HG03521 (cell line): ENCODE results near the gene ARFIP1.

ENCODE experiments used
- ATAC-seq: cut with Tn5 transposase; IDR thresholded peaks from one replicate; pipeline ENCODE4 v1.9.1; 2021; ENCODE audit warnings: mild to moderate bottlenecking, moderate library complexity; ENCODE audit not compliant: unreplicated experiment

ARFIP1 gene

DNA sequence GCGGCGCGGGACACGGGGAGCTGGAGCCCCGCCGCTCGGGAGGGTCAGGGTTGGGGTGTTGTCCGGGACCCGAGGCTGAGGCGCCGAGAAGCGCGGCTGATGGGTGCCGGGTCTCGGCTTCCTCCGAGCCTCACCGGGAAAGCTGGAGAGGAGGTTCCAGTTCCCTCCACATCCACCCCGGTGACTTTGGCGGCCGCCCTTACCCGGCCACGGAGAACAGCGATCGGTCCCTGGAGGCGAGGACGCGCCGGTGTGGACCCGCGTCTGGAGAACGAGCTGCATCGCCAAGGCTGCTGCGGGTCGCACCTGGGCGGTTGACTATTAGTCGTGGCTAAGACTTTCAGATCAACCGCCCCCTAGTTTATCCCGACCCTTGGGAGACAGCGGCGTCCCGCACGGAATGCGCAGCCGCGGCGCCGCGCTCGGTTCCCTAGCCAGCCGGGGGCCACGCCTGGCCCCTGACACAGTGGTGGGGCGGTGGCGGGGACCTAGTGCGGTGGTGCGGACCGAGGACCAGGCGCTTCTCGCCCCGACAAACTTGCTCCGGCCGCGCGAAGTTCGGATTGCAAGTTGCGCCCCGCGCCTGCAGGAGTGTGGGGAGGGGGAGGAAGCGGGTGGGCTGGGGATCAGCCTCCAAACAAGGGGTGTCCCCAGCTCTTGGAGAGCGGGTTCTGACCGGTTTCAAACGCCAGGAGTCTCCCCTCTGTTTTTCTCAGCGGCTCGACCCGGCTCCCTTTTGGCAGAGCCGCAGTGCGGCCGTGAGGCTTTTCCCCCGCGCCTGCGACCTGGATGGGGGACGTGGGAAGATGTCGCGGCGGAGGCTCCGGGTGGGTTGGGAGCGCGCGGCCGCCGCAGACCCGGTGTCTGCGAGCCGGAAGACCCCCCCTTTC is 156.9 kb downstream of the ARFIP1 start:
- no peak for ATAC-seq

DNA sequence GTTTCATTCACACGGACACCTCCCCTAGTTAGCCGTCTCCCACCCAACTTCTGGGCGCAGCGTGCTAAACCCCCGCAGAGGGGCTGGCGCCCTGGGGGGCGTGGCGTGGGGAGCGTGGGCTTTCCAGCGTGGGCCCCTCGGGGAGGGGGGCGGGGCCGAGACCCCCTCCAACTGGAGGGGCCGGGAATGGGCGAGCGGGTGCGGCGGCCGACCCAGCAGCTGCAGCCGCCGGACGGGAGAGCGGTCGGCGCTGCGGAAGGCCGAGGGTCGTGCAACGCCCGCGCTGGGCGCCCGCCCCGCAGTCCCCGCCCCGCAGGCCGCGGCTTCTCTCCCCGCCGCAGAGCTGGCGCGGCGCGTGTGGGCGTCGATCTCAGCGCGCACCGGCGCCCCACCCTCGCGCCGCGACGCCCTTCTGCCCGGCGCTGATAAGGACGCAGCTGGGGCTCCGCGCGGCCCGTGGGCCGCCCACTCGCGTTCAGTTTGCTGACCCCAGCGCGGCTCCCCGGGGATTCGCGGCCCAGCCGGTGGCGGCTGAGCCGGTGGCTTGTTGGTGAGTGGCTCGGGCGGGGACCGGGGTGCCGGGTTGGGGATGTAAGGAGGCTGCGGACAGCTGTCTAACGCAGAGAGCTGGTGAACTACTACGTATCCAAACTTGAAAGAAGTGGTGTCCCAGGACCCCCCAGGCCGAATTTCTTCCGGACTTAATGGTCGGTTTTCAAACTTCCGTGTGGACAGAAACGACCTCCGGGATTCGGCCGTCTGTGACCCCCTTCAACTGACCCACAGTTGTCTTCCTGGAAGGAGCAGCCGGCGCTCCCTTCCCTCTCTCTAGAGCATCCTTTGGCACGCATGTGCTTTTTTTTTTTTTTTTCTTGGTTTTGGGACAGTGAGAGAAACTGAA is 157.8 kb downstream of the ARFIP1 start:
- ATAC-seq, result peak; percentile 34

DNA sequence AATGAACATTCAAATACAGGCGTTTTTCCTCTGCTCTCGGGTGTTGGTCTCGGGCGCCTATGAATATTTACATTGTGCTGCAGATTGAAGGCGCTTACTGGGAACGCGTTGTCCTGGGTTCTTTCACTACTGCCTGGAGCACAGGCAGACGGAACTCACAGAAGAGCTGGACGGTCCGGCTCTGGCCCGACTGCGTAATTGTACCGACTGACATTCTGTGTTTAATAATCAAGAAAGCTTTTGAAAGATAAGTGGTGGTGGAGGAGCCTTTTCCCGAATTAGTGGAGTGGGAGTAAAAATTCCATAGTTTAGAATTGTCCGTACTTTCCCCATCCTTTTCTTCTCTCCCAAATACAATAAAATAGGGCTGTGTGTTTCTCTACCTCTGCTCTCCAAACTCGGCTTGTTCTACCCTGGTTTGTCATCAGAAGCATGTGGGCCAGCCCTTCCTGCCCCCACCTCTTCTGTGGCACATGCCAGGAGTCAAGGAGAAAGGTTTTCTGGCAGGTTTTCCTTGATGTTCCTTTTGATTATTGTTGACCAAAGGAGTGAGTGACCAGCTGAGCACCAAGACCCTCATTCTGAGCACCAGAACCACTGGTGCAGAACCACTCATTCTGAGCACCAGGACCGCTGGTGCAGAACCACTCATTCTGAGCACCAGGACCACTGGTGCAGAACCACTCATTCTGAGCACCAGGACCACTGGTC is 158.6 kb downstream of the ARFIP1 start:
- ATAC-seq, result no peak

DNA sequence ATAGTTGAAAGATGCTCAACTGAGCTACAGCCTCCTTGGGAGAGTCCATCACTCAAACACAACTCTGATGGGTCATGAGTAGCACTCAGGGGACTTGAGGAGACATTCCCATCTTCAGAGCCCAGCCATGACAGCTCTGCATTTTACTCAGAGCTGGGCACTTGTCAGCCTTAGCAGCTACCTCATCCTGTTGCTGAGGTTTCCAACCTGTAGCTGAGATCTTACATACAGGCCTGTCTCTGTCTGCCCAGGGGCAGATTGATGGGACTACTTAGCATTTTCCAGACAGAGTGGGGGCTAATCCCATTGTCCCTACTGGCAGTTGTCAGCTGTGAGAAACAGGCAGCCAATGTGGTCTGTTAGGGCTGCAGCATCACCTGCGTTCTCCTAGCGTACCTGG is 159.9 kb downstream of the ARFIP1 start:
- ATAC-seq, result no peak

DNA sequence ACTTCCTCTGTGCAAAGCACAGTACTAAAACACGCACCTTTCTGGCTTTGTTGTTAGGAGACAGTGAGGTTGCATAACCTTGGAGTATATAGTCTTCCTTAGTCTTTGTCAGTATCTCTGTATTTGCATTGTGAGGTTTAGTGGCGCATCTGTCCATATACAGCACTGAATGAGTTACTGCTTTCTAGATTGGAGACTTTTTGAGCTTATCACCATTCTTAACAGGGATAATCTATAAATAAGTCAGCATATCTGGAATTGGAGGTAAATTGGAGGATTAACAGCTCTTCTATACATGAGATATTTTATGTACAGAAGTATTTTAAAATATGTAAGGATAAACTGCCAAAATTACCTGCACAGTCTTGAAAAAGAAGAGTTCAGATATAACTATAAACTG is 160.7 kb downstream of the ARFIP1 start:
- ATAC-seq, result no peak

DNA sequence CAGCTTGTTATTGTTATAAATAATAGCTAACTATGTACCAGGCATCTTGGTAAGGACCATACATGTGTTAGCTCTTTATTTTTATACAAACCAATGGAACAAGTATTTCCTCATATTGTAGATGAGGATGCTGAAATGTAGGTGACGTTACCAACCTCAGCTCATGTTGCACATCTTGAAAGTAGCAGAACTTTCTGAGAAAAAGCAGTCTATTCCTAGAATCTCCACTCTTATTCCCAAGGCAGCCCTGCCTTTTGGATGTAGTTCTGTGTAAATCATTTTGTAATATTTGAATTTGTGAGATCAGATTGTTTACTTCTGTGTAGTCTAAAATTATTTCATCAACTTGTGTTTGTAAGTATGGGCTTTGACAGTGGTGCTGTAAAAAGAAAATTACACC is 161.7 kb downstream of the ARFIP1 start:
- ATAC-seq, result no peak

DNA sequence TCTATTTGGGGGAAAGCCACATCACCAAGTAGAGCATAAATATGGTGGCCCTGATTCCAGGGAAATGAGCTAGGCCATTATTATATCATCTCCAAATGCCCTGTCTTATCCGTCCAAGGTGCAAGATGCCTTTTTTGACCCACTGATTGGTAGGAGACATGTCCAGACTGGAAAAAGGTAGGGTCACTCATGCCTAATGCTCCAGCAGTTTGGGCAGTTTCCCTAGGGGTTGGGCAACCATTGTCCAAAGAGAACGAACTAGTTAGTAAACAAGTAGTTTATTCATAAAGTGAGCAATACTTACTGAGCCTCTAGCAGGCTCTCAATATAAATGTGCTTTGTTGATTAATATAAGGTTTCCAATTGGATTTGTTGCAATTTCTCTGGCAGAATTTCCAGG is 162.6 kb downstream of the ARFIP1 start:
- no peak for ATAC-seq

DNA sequence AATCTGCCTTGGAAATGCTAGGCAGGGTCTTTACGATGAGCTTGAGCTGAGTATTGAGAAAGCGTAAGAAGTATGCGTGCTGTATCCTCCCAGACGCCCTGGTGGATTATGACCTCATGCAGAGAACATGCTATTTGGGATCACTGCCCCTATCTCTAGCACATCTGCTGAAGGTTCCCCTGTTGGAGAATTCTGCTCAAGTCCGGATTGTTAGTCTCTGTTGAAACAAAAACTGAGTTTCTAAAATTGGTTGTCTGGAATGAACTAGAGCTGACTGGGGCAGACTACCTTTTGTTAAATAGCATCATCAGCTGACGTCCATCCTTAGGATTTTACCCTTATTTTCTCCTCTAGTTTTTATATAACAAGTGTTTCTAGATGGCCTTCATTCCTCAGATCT is 163.9 kb downstream of the ARFIP1 start:
- ATAC-seq, result no peak

DNA sequence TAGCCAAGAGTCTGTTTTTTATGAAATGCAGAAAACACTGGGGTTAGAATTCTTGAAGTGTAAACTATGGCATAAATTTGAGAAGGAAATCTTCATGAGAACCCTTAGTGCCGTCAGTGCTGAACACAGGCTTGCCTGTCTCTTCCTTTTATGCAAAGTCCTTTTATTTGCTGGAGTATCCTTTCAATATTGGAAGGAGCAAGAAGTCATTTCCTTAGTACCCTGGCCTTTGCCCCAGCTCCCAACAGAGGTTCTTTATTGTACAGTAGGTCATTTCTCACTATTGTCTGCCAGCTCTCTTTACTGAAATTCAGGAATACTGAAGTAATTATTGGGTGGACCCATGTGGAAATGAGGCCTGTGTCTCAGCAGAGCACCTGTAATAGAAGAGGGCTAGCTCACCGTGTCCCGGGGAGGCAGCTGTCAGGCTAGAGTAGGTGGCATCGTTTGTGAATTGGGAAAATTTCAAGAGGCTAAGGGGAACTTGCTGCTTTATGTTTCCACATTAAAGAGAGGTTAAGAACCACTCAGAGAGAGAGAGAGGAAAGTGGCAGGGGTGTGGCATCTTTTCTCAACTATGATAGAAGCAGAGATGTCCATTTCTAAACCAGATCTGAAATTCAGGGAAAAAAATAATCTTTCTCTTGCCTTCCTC is 165.0 kb downstream of the ARFIP1 start:
- ATAC-seq, result no peak

DNA sequence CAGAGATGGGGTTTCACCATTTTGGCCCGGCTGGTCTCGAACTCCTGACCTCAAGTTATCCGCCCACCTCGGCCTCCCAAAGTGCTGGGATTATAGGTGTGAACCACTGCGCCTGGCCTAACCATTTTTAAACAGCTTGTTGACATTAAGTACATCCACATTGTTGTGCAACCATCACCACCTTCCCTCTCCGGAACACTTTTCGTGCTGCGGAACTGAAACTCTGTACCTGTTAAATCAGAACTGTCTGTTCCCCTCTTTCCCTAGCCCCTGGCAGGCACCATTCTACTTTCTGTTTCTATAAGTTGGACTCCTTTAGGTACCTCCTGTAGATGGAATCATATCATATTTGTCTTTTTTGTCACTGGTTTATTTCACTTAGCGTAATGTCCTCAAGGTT is 165.9 kb downstream of the ARFIP1 start:
- ATAC-seq, result no peak

DNA sequence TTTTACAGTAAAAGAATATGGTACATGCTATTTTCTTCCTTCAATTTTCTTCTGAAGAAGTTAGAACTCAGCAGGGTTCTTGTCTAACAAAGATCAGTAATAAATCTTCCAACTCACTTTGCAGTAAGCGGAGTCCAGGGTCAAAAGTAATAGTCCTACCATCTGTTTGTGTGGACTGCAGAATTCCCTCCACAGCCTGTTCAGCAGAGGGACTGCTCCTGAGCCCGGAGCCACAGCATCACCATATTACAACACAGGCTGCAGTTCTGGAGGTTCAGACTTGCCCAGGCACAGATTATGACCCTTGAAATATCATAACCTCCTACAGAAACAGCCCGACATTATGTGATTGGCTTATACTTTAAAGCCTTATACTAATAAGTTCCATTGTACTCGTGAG is 166.7 kb downstream of the ARFIP1 start:
- ATAC-seq, result no peak

DNA sequence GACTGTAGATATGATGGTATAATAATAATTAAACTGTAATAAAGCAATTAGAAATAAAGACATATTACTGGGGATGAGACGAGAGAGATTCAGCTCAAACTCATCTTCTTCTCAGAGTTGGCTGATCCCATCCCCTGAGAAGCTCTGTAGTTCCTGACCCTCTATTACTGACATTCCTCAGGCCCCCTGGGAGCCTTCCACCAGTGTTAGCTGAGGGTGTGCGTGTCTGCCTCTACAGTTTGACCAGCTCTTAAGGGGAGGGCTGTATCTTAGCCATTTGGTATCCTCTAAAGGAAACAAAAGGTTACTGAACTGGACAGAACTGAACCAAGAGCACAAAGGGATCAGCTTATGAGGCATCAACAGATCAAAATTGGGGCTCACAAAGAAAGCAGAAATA is 167.6 kb downstream of the ARFIP1 start:
- no peak for ATAC-seq

DNA sequence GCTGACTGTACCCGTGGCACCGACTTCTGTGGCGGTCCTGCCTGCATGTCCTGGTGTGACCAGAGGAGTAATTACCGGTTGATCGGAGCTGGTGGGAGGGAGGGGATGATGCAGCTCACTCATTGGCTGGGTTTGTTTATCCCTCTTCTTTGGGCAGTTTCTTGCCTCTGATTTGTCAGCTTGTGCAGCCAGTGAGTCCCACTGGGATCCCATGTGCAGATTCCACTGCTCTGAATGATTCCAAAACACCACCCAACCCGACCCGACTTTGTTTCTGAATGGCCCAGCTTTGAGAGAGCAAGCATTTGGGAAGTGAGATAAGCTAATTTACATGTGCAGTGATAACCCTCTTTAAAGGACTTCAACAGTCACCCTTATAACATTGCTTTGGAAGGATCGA is 170.2 kb downstream of the ARFIP1 start:
- no peak for ATAC-seq

DNA sequence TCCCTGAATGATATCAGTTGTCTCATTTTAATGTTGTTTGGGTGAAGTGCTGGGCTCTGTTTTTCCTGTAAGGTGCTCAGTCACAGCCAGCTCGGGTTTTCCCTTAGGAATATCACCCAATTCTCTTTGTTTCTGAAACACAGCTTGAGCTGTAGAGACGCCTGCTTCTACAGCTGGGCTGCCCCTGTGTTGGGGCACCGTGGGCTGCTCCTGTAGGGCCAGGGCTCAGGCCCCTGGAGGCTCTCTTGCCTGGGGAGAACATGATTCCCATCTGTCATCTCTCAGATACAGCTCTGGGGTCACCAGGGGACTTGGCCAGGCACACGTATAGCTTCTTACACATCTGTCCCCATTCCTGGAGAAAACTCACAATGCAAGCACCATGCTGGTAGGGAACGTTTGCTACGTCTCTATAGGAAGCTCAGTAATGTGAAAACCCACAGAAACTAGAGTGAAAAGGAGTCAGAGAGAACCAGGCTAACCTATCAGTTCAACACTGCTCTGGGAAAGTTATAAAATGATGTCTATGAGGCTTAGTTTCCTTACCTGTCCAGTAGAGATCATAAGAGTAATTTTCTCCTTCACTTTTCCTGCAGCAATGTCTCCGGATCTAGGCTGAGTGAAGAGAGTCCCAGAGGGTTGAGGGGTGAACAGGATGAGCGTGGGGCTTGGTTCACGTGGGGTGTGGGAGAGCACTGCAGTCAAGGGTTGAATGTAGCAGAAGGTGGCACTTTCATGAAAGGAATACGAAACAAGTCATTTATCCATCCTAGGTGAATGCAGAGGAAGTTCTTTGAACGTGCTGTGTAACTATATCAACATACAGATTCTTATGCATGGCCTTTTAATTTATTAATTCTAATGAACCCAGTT is 170.9 kb downstream of the ARFIP1 start:
- no peak for ATAC-seq

DNA sequence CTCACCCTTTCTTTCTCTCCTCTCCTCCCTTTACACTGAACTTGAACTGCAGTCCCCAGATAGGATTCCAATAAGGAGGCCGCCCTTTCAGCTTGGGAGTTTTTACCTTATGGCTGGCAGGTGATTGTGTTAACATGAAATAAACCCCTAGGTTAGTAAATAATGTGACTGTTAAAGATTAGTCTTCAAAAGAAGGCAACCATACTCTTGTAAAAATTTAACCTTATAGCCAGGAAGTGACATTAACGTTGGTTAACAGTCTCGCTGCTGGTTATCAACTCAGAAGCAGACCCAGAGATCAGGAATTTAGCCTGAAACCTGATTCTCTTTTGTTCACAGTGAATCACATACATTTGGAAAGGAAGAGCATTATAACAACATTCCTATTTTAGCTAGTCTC is 171.6 kb downstream of the ARFIP1 start:
- ATAC-seq, result no peak

DNA sequence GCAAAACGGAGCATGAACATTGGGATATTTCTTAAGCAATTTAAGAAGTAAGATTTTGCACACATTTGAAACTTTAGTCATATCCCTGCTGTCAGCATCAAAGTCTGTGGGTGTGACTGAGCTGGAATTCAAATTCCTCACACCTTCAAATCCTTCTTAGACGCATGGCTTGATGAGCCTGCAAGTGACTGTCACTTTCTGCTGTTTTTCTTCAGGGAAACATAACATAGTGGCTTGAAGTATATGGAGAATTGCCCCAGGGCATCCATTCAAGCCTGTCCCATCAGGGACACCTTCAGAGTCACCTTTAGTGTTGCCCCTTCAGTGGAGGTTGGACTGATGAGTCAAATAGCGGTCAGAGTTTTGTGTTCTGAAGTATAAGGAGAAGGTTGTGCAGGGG is 173.8 kb downstream of the ARFIP1 start:
- no peak for ATAC-seq

DNA sequence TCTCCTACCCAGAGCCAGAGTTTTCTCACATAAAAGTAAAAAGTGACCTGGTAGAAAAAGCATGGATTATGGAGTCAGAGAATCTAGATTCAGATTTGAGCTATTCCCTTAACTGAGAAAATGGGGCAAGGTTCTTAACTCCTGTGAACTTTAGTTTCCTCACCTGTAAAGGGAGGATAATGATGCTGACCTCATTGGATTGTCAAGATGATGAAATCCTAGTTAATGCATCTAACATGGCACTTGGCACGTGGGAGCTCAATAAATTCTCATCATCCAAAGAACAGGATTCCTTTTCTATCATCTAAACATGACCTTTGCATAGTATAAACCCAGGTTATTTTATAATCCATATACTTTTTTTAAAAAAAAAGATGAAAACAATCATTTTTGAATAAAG is 175.0 kb downstream of the ARFIP1 start:
- ATAC-seq, result no peak

DNA sequence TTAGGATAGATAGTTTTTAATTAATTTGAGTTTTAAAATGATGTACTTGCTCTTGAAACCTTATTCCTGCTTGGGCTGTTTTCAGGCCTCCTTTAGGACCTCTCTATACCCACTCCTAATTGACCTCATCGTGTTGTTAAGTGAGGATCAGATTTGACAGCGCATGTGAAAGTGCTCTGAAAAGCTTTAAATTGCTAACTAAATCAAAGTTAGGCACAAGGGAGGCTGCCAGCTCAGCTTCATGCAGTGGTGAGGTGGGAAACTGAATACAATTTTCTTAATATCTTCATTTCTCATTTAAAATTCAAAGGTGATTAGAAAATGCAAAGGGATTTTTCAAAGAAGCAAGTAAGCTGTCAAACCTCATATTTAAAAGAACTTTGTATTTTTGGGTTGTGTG is 176.4 kb downstream of the ARFIP1 start:
- no peak for ATAC-seq

DNA sequence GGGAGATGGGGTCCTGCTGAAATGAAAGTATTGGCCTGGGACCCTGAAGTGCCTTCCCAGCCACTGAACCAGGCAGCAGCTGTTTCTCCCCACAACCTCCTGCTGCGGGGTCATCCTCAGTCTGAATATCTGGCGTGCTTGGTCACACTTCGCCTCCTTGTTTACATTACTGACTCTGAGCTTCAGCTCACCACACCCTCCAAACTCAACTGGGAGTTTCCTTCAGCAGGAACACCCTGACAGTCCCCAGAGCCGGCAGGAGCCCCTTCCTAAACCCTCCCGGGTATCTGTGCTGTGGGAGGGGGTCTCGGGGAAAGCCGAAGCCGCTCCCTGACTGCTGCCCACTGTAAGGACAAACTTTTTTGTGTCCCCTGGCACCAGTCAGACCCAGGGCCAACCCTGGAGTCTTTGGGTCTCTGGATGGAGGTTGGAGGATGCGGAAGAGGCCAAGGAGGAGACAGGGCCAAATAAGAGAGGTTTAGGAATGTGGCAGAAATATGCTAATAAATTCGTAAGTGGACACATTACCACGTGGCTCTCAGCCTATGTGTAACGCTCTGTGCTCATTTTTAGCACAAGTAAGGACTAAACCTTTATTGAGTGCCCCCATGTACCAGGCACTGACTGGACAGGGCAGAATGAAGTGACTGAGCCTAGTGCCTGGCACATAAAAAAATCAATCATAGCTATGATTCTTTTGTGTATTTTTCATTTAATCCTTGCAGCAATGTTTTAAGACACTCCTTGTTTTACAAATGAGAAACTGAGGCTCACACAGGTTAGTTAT is 177.1 kb downstream of the ARFIP1 start:
- no peak for ATAC-seq
